Left lung (tissue), 10 donors: ENCODE data around the gene SH3BP5. TPM values are rescaled to one million over a fixed set of nuclear protein-coding genes. Genes with fewer than 3 reads are reported as not detected.

Source experiments
- ATAC-seq: fragments of 200-7000 bp; cut with Tn5 transposase; one replicate; pipeline ENCODE4 v1.9.1; 2020; ENCODE audit warnings: moderate library complexity
- DNase-seq, 4 donors: peaks; one replicate each; pipeline ENCODE4 v3.0.0-alpha.2; 2013 to 2020
- H3K27ac ChIP-seq, 2 donors: fragments of 200-600 bp; sonication (generic) in 1 of 2; one replicate each; pipeline versions ENCODE4 v1.5.0 to v1.8.0; 2020 to 2021
- H3K27me3 ChIP-seq, 2 donors: fragments of 200-600 bp; sonication (generic) in 1 of 2; one replicate each; pipeline versions ENCODE4 v1.5.0 to v1.8.0; 2020 to 2021
- H3K36me3 ChIP-seq, 2 donors: fragments of 200-600 bp; sonication (generic) in 1 of 2; one replicate each; pipeline versions ENCODE4 v1.5.0 to v1.8.0; 2020 to 2021
- H3K4me1 ChIP-seq, 2 donors: fragments of 200-600 bp; one replicate each; pipeline ENCODE4 v1.8.0; 2021
- H3K4me3 ChIP-seq, 2 donors: fragments of 200-600 bp; sonication (generic) in 1 of 2; one replicate each; pipeline versions ENCODE4 v1.5.0 to v1.8.0; 2020 to 2021; ENCODE audit warnings: mild to moderate bottlenecking in 1 of 2
- H3K9me3 ChIP-seq, 2 donors: fragments of 200-600 bp; sonication (generic) in 1 of 2; one replicate each; pipeline versions ENCODE4 v1.5.0 to v1.8.0; 2020 to 2021
- CTCF ChIP-seq, 2 donors: fragments of 200-600 bp; sonication (generic) in 1 of 2; IDR thresholded peaks; one replicate each; pipeline versions ENCODE4 v1.5.0 to v1.8.0; 2021; ENCODE audit warnings: antibody characterized with exemption in 2 of 2
- intact Hi-C, 2 donors: fragments of 100-400 bp; cut with DNase I; formaldehyde crosslinking; loops; one replicate each; pipeline versions ENCODE4 v1.11.2 to v1.14.2; 2022
- polyA plus RNA-seq, 6 donors: library from polyadenylated mRNA; unstranded; fragments of 120-200 nt; gene quantifications; one replicate each; pipeline ENCODE4 v1.2.1, GENCODE V29; 2013; ENCODE audit not compliant: insufficient read length in 6 of 6
- total RNA-seq, 2 donors: library from RNA; stranded (reverse); fragmentation: NEBNext Ultra II Directional; extraction: Animal tissue kit (Norgen Biotek cat#: 25700); gene quantifications; one replicate each; pipeline ENCODE4 v1.2.1, GENCODE V29; 2021
- donor health status: DM: no; HTN: yes; CAD: no.
- donor health status: DM: no; HTN: no; CAD: no.

SH3BP5 gene
- total and polyA plus RNA-seq, 8 donors: 53.3 to 65.5 (median 60.9) TPM

- intact Hi-C loops: no loop called here
These were observed 126.3 kb downstream of the SH3BP5 start, which contains the start of gene CAPN7 for GRCh38 chr3:15205934-15206661. TSS of gene CAPN7 (plus strand) at chr3:15206246. CDS start at chr3:15206496, 250 bp downstream.

GRCh38 chr3:15205482-15205933 is 126.9 kb downstream of the SH3BP5 start:
- DNase-seq (no peak), ATAC-seq (no peak)
- intact Hi-C loops: no loop called here
- H3K27ac ChIP-seq: peak overlapping the region; percentile 92 to 96
- peak overlapping the region; percentile 75 to 94 for H3K4me3 ChIP-seq
- H3K9me3 ChIP-seq: no peaks in the 10 kb centered on the region
- H3K36me3 ChIP-seq: peaks cover 0 to 4% of the 10 kb centered on the region in 2 donors
- no peak for TF ChIP-seq CTCF (IDR thresholded peaks at IDR 0.05)
- peaks cover 13 to 38% of the 10 kb centered on the region in 2 donors for H3K4me1 ChIP-seq
- H3K27me3 ChIP-seq: no peaks in the 10 kb centered on the region

More at GRCh38 chr3:15205934-15206661, 126.3 kb downstream of the SH3BP5 start, which contains the start of gene CAPN7:
- H3K4me3 ChIP-seq: peak within 1 kb of the TSS; percentile 75 to 94
- H3K27me3 ChIP-seq: no peaks in the 10 kb centered on the region
- DNase-seq (peak; percentile 88 to 99 (median 95)), ATAC-seq (peak; percentile 96)
- H3K36me3 ChIP-seq: peaks cover 0 to 4% of the 10 kb centered on the region in 2 donors
- H3K9me3 ChIP-seq: no peaks in the 10 kb centered on the region
- peak; percentile 15 to 44 for TF ChIP-seq CTCF (IDR thresholded peaks at IDR 0.05)
- peaks cover 13 to 38% of the 10 kb centered on the region in 2 donors for H3K4me1 ChIP-seq
- H3K27ac ChIP-seq: peak within 1 kb of the TSS; percentile 92 to 96

Other genes starting within 250 kb of the SH3BP5 start
- gene RBSN, start 233.4 kb downstream of the SH3BP5 start, total RNA-seq: 10 to 100 TPM; 24.5 to 24.9 TPM
- 10 to 100 TPM; 32.2 to 37.0 (median 33.0) TPM for gene RBSN, start 233.4 kb downstream of the SH3BP5 start, polyA plus RNA-seq
- 10 to 100 TPM; 38.0 to 41.4 TPM for gene CAPN7, start 126.3 kb downstream of the SH3BP5 start, total RNA-seq
- 10 to 100 TPM; 46.7 to 66.5 (median 51.8) TPM for gene CAPN7, start 126.3 kb downstream of the SH3BP5 start, polyA plus RNA-seq
- gene METTL6, start 95.0 kb upstream of the SH3BP5 start, total RNA-seq: 10 to 100 TPM; 14.7 to 16.1 TPM
- 10 to 100 TPM; 30.2 to 37.3 (median 32.5) TPM for gene METTL6, start 95.0 kb upstream of the SH3BP5 start, polyA plus RNA-seq
- 10 to 100 TPM; 21.3 to 23.0 TPM for gene EAF1, start 95.0 kb upstream of the SH3BP5 start, total RNA-seq
- 10 to 100 TPM; 17.4 to 21.0 (median 18.7) TPM for gene EAF1, start 95.0 kb upstream of the SH3BP5 start, polyA plus RNA-seq
- gene COLQ, start 189.1 kb upstream of the SH3BP5 start, total RNA-seq: 1 to 10 TPM; 1.9 to 2.4 TPM
- gene COLQ, start 189.1 kb upstream of the SH3BP5 start, polyA plus RNA-seq: 10 to 100 TPM in 4 of 6 donors, 1 to 10 TPM in 2; 8.7 to 12.6 (median 10.8) TPM